ENCODE measurements around the gene ARX.

Gene ARX

GRCh38 chrX:25020391-25020904 lies 4.7 kb upstream of the ARX start (continued):
- TF ChIP-seq CSRNP3 (CRISPR knock-in tag; IDR thresholded peaks at IDR 0.05) (no peak), PPARA (CRISPR knock-in tag; IDR thresholded peaks at IDR 0.05; ENCODE audit: borderline replicate concordance) (no peak), PATZ1 (CRISPR knock-in tag; IDR thresholded peaks at IDR 0.05; ENCODE audit: borderline replicate concordance) (no peak)

- 0 out of 3 replicates have a peak, but pooled peaks have one; percentile 11 for ATAC-seq
- TF ChIP-seq TCF4 (CRISPR knock-in tag; IDR thresholded peaks at IDR 0.05; ENCODE audit: borderline replicate concordance), result no peak
- TF ChIP-seq CSDC2 (CRISPR knock-in tag; IDR thresholded peaks at IDR 0.05), result no peak
- no peak for TF ChIP-seq OSR1 (CRISPR knock-in tag; IDR thresholded peaks at IDR 0.05)
- TF ChIP-seq ZC3H10 (CRISPR knock-in tag; IDR thresholded peaks at IDR 0.05), result no peak
- no peak for TF ChIP-seq ARNTL (CRISPR knock-in tag; IDR thresholded peaks at IDR 0.05; ENCODE audit: borderline replicate concordance, low read depth)
- no peak for TF ChIP-seq ZFP3 (CRISPR knock-in tag; IDR thresholded peaks at IDR 0.05)
- TF ChIP-seq ISL1 (CRISPR knock-in tag; IDR thresholded peaks at IDR 0.05), result no peak
- TF ChIP-seq ZFP30 (CRISPR knock-in tag; IDR thresholded peaks at IDR 0.05), result no peak
- TF ChIP-seq PATZ1 (CRISPR knock-in tag; IDR thresholded peaks at IDR 0.05; ENCODE audit: borderline replicate concordance), result no peak
- TF ChIP-seq SNAI2 (CRISPR knock-in tag; IDR thresholded peaks at IDR 0.05), result no peak
- TF ChIP-seq PPARA (CRISPR knock-in tag; IDR thresholded peaks at IDR 0.05; ENCODE audit: borderline replicate concordance), result no peak
These were observed 4.1 kb upstream of the ARX start for GRCh38 chrX:25019707-25020390.

DNA sequence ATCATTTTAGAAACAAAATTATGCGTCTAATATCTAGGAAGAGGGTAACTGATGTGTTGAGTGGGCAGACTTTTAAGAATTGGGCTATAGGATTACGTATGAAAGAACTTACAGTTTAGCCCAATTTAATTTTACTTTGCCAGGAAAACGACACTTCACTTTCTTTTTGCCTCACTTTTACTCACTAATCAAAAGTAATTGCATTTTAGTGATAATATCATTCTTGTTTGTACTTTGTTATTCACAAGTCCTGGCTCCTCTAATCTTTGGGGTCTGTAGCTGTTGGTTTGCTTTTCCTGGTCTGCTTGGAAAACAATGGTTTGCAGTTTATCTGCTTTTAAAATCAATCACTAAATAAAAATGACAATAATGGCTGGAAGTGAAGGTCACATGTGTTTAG lies 2.9 kb upstream of the ARX start:
- no peak for TF ChIP-seq ZFP30 (CRISPR knock-in tag; IDR thresholded peaks at IDR 0.05)
- no peak for TF ChIP-seq SNAI2 (CRISPR knock-in tag; IDR thresholded peaks at IDR 0.05)
- no peak for TF ChIP-seq ARNTL (CRISPR knock-in tag; IDR thresholded peaks at IDR 0.05; ENCODE audit: borderline replicate concordance, low read depth)
- TF ChIP-seq OSR1 (CRISPR knock-in tag; IDR thresholded peaks at IDR 0.05), result no peak
- TF ChIP-seq ESRRG (CRISPR knock-in tag; IDR thresholded peaks at IDR 0.05), result no peak
- TF ChIP-seq PATZ1 (CRISPR knock-in tag; IDR thresholded peaks at IDR 0.05; ENCODE audit: borderline replicate concordance), result no peak
- no peak for TF ChIP-seq CREB5 (CRISPR knock-in tag; IDR thresholded peaks at IDR 0.05; ENCODE audit: low read depth)
- TF ChIP-seq ZNF70 (CRISPR knock-in tag; IDR thresholded peaks at IDR 0.05), result no peak
- no peak for TF ChIP-seq ISL1 (CRISPR knock-in tag; IDR thresholded peaks at IDR 0.05)
- no peak for TF ChIP-seq RARB (CRISPR knock-in tag; IDR thresholded peaks at IDR 0.05)
- no peak for TF ChIP-seq BACH2 (CRISPR knock-in tag; IDR thresholded peaks at IDR 0.05; ENCODE audit: borderline replicate concordance)
- no peak for TF ChIP-seq GLIS3 (CRISPR knock-in tag; IDR thresholded peaks at IDR 0.05)
- no peak for TF ChIP-seq ZNF8 (CRISPR knock-in tag; IDR thresholded peaks at IDR 0.05)
- no peak for TF ChIP-seq CSRNP3 (CRISPR knock-in tag; IDR thresholded peaks at IDR 0.05)
- TF ChIP-seq ZC3H10 (CRISPR knock-in tag; IDR thresholded peaks at IDR 0.05), result no peak
- no peak for TF ChIP-seq CSDC2 (CRISPR knock-in tag; IDR thresholded peaks at IDR 0.05)
- ATAC-seq, result no peak
